GM18868 (cell line): ENCODE results near the gene CHST10.
A peak's percentile ranks its signal among the peaks of the same experiment; 100 is the strongest.
"Not testable (repeated sequence)": the region's sequence is repeated elsewhere in the genome, so short reads cannot be mapped to it uniquely, and the experiment has no call there.

ENCODE experiments used
- ATAC-seq: cut with Tn5 transposase; IDR thresholded peaks from one replicate; pipeline ENCODE4 v1.9.1; 2021; ENCODE audit warnings: mild to moderate bottlenecking, moderate library complexity; ENCODE audit not compliant: unreplicated experiment

The CHST10 gene

GRCh38 chr2:100416935-100417710 is at the start of gene CHST10:
Gene CHST10, minus strand, starts transcription at chr2:100417668. Its CDS starts 10,993 bp downstream, at chr2:100406675.
- ATAC-seq: peak; percentile 94

- no peak for ATAC-seq
Measured at GRCh38 chr2:100460904-100461530, 43.5 kb upstream of the CHST10 start.

GRCh38 chr2:100456357-100456756 is 38.9 kb upstream of the CHST10 start:
- ATAC-seq: not testable (repeated sequence)

- no peak for ATAC-seq
Measured at GRCh38 chr2:100453853-100454252, 36.4 kb upstream of the CHST10 start.

- no peak for ATAC-seq
Measured at GRCh38 chr2:100451734-100452133, 34.3 kb upstream of the CHST10 start.

- ATAC-seq: no peak
Measured at GRCh38 chr2:100451092-100451491, 33.6 kb upstream of the CHST10 start.

- no peak for ATAC-seq
Measured at GRCh38 chr2:100446696-100447095, 29.2 kb upstream of the CHST10 start.

GRCh38 chr2:100437751-100438150 is 20.3 kb upstream of the CHST10 start:
- no peak for ATAC-seq

GRCh38 chr2:100429726-100430125 is 12.3 kb upstream of the CHST10 start:
- ATAC-seq: no peak

- ATAC-seq: peak; percentile 77
Measured at GRCh38 chr2:100427627-100428258, 10.3 kb upstream of the CHST10 start.

GRCh38 chr2:100427111-100427510 is 9.6 kb upstream of the CHST10 start:
- ATAC-seq: no peak

- ATAC-seq: no peak
Measured at GRCh38 chr2:100426384-100426720, 8.9 kb upstream of the CHST10 start.

- ATAC-seq: no peak
Measured at GRCh38 chr2:100425573-100426383, 8.3 kb upstream of the CHST10 start.

- no peak for ATAC-seq
Measured at GRCh38 chr2:100425107-100425506, 7.6 kb upstream of the CHST10 start.

- no peak for ATAC-seq
Measured at GRCh38 chr2:100424277-100424875, 6.9 kb upstream of the CHST10 start.

- ATAC-seq: no peak
Measured at GRCh38 chr2:100423631-100424030, 6.2 kb upstream of the CHST10 start.

GRCh38 chr2:100422320-100423055 is 5.0 kb upstream of the CHST10 start:
- ATAC-seq: no peak

- ATAC-seq: no peak
Measured at GRCh38 chr2:100419915-100420314, 2.4 kb upstream of the CHST10 start.

- ATAC-seq: no peak
Measured at GRCh38 chr2:100418406-100418962, 1.0 kb upstream of the CHST10 start.

- no peak for ATAC-seq
Measured at GRCh38 chr2:100417711-100418124, 250 bp upstream of the CHST10 start.
